GM23248 (cell line): ENCODE results near the gene BTBD18. TPM values are rescaled to one million over a fixed set of nuclear protein-coding genes. Genes with fewer than 3 reads are reported as not detected.

ENCODE experiments used
- DNase-seq: peaks from one replicate; pipeline ENCODE4 v3.0.0-alpha.2; 2015
- H2AFZ ChIP-seq: fragments of 200-600 bp; sonication (generic); 2 replicates; pipeline ENCODE4 v1.6.1; 2016; ENCODE audit warnings: antibody characterized with exemption
- H3F3A ChIP-seq: fragments of 200-600 bp; sonication (generic); 2 replicates; pipeline ENCODE4 v1.6.1; 2016; ENCODE audit warnings: mild to moderate bottlenecking, antibody characterized with exemption, mixed run types; ENCODE audit not compliant: insufficient read depth
- H3K27ac ChIP-seq: fragments of 200-600 bp; sonication (generic); 2 replicates; pipeline ENCODE4 v1.5.1; 2016; ENCODE audit warnings: mild to moderate bottlenecking
- H3K27me3 ChIP-seq: fragments of 200-600 bp; sonication (generic); replicated peaks from 2 replicates; pipeline ENCODE4 v1.6.1; 2016; ENCODE audit warnings: mild to moderate bottlenecking; ENCODE audit not compliant: insufficient read depth
- H3K36me3 ChIP-seq: fragments of 200-600 bp; sonication (generic); 2 replicates; pipeline ENCODE4 v1.6.1; 2016; ENCODE audit warnings: low read depth, mild to moderate bottlenecking
- H3K4me1 ChIP-seq: fragments of 200-600 bp; sonication (generic); 2 replicates; pipeline ENCODE4 v1.6.1; 2016; ENCODE audit warnings: mild to moderate bottlenecking; ENCODE audit not compliant: insufficient read depth
- H3K4me2 ChIP-seq: fragments of 200-600 bp; sonication (generic); one replicate; pipeline ENCODE4 v1.6.1; 2016; ENCODE audit warnings: mild to moderate bottlenecking; ENCODE audit not compliant: unreplicated experiment
- H3K4me3 ChIP-seq: fragments of 200-600 bp; sonication (generic); 2 replicates; pipeline ENCODE4 v1.5.1; 2016; ENCODE audit warnings: mild to moderate bottlenecking
- H3K79me2 ChIP-seq: fragments of 200-600 bp; sonication (generic); 2 replicates; pipeline ENCODE4 v1.6.1; 2016; ENCODE audit warnings: mild to moderate bottlenecking; ENCODE audit not compliant: insufficient read depth
- H3K9ac ChIP-seq: fragments of 200-600 bp; sonication (generic); 2 replicates; pipeline ENCODE4 v1.6.1; 2016; ENCODE audit warnings: mild to moderate bottlenecking
- H3K9me2 ChIP-seq: fragments of 200-600 bp; sonication (generic); 2 replicates; pipeline ENCODE4 v1.6.1; 2016; ENCODE audit warnings: mixed run types, mild to moderate bottlenecking, moderate library complexity; ENCODE audit not compliant: insufficient read depth
- H3K9me3 ChIP-seq: fragments of 200-600 bp; sonication (generic); one replicate; pipeline ENCODE4 v1.6.1; 2017; ENCODE audit warnings: low read depth
- H4K20me1 ChIP-seq: fragments of 200-600 bp; sonication (generic); 2 replicates; pipeline ENCODE4 v1.6.0; 2016; ENCODE audit not compliant: insufficient read depth
- EZH2 ChIP-seq: fragments of 200-600 bp; sonication (generic); IDR thresholded peaks from 2 replicates; pipeline ENCODE4 v1.6.1; 2018; ENCODE audit warnings: antibody characterized with exemption, mild to moderate bottlenecking; ENCODE audit not compliant: insufficient read depth, poor library complexity, severe bottlenecking
- EZH2phosphoT487 ChIP-seq: fragments of 200-600 bp; sonication (generic); IDR thresholded peaks from 2 replicates; pipeline ENCODE4 v1.6.1; 2018; ENCODE audit warnings: antibody characterized with exemption, moderate library complexity, mild to moderate bottlenecking, low read depth; ENCODE audit not compliant: insufficient read depth
- WGBS, 2 experiments: methylation state at CpG; one replicate each; pipeline ENCODE4 v1.1.6; 2015 to 2017; ENCODE audit warnings: low lambda C conversion rate in 2 of 2, low coverage in 1 of 2; ENCODE audit errors: missing lambda C conversion rate in 2 of 2; 5-methylcytosine and 5-hydroxymethylcytosine counted together
- in situ Hi-C: fragments of 300-500 bp; cut with MboI; formaldehyde crosslinking; loops from 2 replicates; pipeline ENCODE4 v1.15.0; 2020
- polyA plus RNA-seq: library from polyadenylated mRNA; unstranded; fragments of >200 nt; fragmentation: Nextera tagmentation; extraction: Ambion mirVana; gene quantifications from 2 replicates; pipeline ENCODE4 v1.2.1, GENCODE V29; 2016
- total RNA-seq: library from RNA; depleted of rRNA; stranded (reverse); fragments of >200 nt; shearing (Covaris generic); gene quantifications from 2 replicates; pipeline ENCODE4 v1.2.3, GENCODE V29; 2014

BTBD18 gene
- total and polyA plus RNA-seq, 2 experiments from 2014 or later, result not detected

- Histone ChIP-seq H3K36me3 (no peaks in the 10 kb centered on the region), H3K9me2 (no peaks in the 10 kb centered on the region), H3K4me1 (peaks cover 40% of the 10 kb centered on the region), H4K20me1 (peaks cover 38% of the 10 kb centered on the region; the same call in 1 of the 2 replicates), H3K4me3 (no peak overlapping the region), H3K4me2 (no peak overlapping the region), H2AFZ (no peak overlapping the region), H3K79me2 (peaks cover 100% of the 10 kb centered on the region), H3K9ac (no peak overlapping the region), H3K27ac (no peak overlapping the region), H3K27me3 (no peaks in the 10 kb centered on the region), H3F3A (peaks cover 27% of the 10 kb centered on the region), H3K9me3 (no peaks in the 10 kb centered on the region)
- no peak for DNase-seq
- in situ Hi-C loops, result no loop called here
- TF ChIP-seq EZH2, result no peak
- WGBS, 2 experiments, result 97 to 98% methylated on average over 5 of the region's 5 CpGs
Measured at GRCh38 chr11:57773026-57773598, 21.5 kb upstream of the BTBD18 start.

GRCh38 chr11:57772562-57772961, 20.9 kb upstream of the BTBD18 start:
- Histone ChIP-seq H3K4me2 (no peak overlapping the region), H3K4me1 (peaks cover 34% of the 10 kb centered on the region), H3K36me3 (no peaks in the 10 kb centered on the region), H4K20me1 (peaks cover 38% of the 10 kb centered on the region; the same call in 1 of the 2 replicates), H3K9me3 (no peaks in the 10 kb centered on the region), H3F3A (peaks cover 22% of the 10 kb centered on the region), H2AFZ (no peak overlapping the region), H3K27me3 (no peaks in the 10 kb centered on the region), H3K4me3 (no peak overlapping the region), H3K9me2 (no peaks in the 10 kb centered on the region), H3K79me2 (peaks cover 100% of the 10 kb centered on the region), H3K9ac (no peak overlapping the region), H3K27ac (no peak overlapping the region)
- TF ChIP-seq EZH2, result no peak
- TF ChIP-seq EZH2phosphoT487, result no peak
- in situ Hi-C loops, result no loop called here
- DNase-seq, result no peak
- 78 to 86% methylated on average over 4 of the region's 4 CpGs for WGBS, 2 experiments

GRCh38 chr11:57771365-57771764, 19.7 kb upstream of the BTBD18 start:
- peaks cover 30% of the 10 kb centered on the region; the same call in 1 of the 2 replicates for H4K20me1 ChIP-seq
- peaks cover 100% of the 10 kb centered on the region for H3K79me2 ChIP-seq
- H3K9ac ChIP-seq, result no peak overlapping the region
- peaks cover 25% of the 10 kb centered on the region for H3K4me1 ChIP-seq
- no peak for DNase-seq
- TF ChIP-seq EZH2 (no peak), EZH2phosphoT487 (no peak)
- WGBS, 2 experiments, result 96 to 100% methylated on average over 3 of the region's 3 CpGs
- H2AFZ ChIP-seq, result no peak overlapping the region
- peaks cover 10% of the 10 kb centered on the region; the same call in 1 of the 2 replicates for H3F3A ChIP-seq
- in situ Hi-C loops, result no loop called here
- H3K27ac ChIP-seq, result no peak overlapping the region
- H3K9me2 ChIP-seq, result no peaks in the 10 kb centered on the region
- no peaks in the 10 kb centered on the region for H3K27me3 ChIP-seq
- no peaks in the 10 kb centered on the region for H3K9me3 ChIP-seq
- H3K36me3 ChIP-seq, result no peaks in the 10 kb centered on the region
- no peak overlapping the region for H3K4me3 ChIP-seq
- no peak overlapping the region for H3K4me2 ChIP-seq

- no peak overlapping the region for H3K4me3 ChIP-seq
- no peaks in the 10 kb centered on the region for H3K27me3 ChIP-seq
- WGBS, 2 experiments, result 95 to 100% methylated on average over 1 of the region's 1 CpG
- H3K27ac ChIP-seq, result no peak overlapping the region
- H2AFZ ChIP-seq, result no peak overlapping the region
- no peak for TF ChIP-seq EZH2
- TF ChIP-seq EZH2phosphoT487, result no peak
- in situ Hi-C loops, result no loop called here
- H3K4me1 ChIP-seq, result peaks cover 23% of the 10 kb centered on the region
- no peaks in the 10 kb centered on the region for H3K9me2 ChIP-seq
- H3K4me2 ChIP-seq, result no peak overlapping the region
- H4K20me1 ChIP-seq, result peaks cover 26% of the 10 kb centered on the region; the same call in 1 of the 2 replicates
- no peaks in the 10 kb centered on the region for H3K9me3 ChIP-seq
- peaks cover 4% of the 10 kb centered on the region; the same call in 1 of the 2 replicates for H3F3A ChIP-seq
- H3K36me3 ChIP-seq, result no peaks in the 10 kb centered on the region
- DNase-seq, result no peak
- no peak overlapping the region for H3K9ac ChIP-seq
- H3K79me2 ChIP-seq, result peaks cover 100% of the 10 kb centered on the region
Measured at GRCh38 chr11:57770793-57771192, 19.2 kb upstream of the BTBD18 start.
